CD4-positive, alpha-beta memory T cell (primary cell): ENCODE results near the gene ZMYND10. TPM values are rescaled to one million over a fixed set of nuclear protein-coding genes. Genes with fewer than 3 reads are reported as not detected.

Source experiments
- CTCF ChIA-PET: fragments of 350-600 bp; sonication (Branson Sonifier 250); formaldehyde crosslinking; loops from one replicate; lab custom pipeline; 2021; ENCODE audit warnings: inconsistent platforms; ENCODE audit not compliant: partially characterized antibody; lab: Charles Lee
- POLR2A ChIA-PET: fragments of 350-600 bp; sonication (Branson Sonifier 250); formaldehyde crosslinking; loops from one replicate; lab custom pipeline; 2021; ENCODE audit not compliant: partially characterized antibody; lab: Charles Lee
- DNase-seq, 5 donors: peaks; one replicate each; pipeline versions ENCODE4 v3.0.0 to v3.0.0-alpha.2; 2020 to 2022; ENCODE audit warnings: mixed read lengths in 1 of 5
- H3K27ac ChIP-seq: one replicate; pipeline ENCODE4 v1.7.0; 2013; ENCODE audit warnings: low read depth, low read length
- H3K27me3 ChIP-seq: 2 replicates; pipeline ENCODE4 v1.7.0; 2013; ENCODE audit warnings: mild to moderate bottlenecking, low read length, moderate library complexity; ENCODE audit not compliant: insufficient read depth
- H3K36me3 ChIP-seq: 2 replicates; pipeline ENCODE4 v1.7.0; 2013; ENCODE audit warnings: mild to moderate bottlenecking, low read length, moderate library complexity; ENCODE audit not compliant: insufficient read depth
- H3K4me1 ChIP-seq: 2 replicates; pipeline ENCODE4 v1.7.0; 2013; ENCODE audit warnings: mild to moderate bottlenecking, low read length, moderate library complexity; ENCODE audit not compliant: insufficient read depth
- H3K4me3 ChIP-seq, 2 donors: one replicate each; pipeline ENCODE4 v1.7.0; 2013; ENCODE audit warnings: low read length in 2 of 2, mild to moderate bottlenecking in 1 of 2
- H3K9me3 ChIP-seq, 2 donors: one replicate each; pipeline ENCODE4 v1.7.0; 2013; ENCODE audit warnings: low read length in 2 of 2, control low read depth in 1 of 2; ENCODE audit not compliant: control insufficient read depth in 1 of 2
- H3K27ac Mint-ChIP-seq, 7 donors: one replicate each; pipeline ENCODE4 v1.8.0; 2020 to 2021; ENCODE audit warnings: mixed read lengths in 7 of 7, mild to moderate bottlenecking in 6 of 7, inconsistent platforms in 3 of 7, moderate library complexity in 3 of 7
- H3K27me3 Mint-ChIP-seq, 2 donors: one replicate each; pipeline ENCODE4 v1.8.0; 2020 to 2021; ENCODE audit warnings: mixed read lengths in 2 of 2
- H3K36me3 Mint-ChIP-seq, 2 donors: one replicate each; pipeline ENCODE4 v1.8.0; 2020 to 2021; ENCODE audit warnings: mixed read lengths in 2 of 2, inconsistent platforms in 1 of 2, mild to moderate bottlenecking in 1 of 2
- H3K4me1 Mint-ChIP-seq, 4 donors: one replicate each; pipeline ENCODE4 v1.8.0; 2020 to 2021; ENCODE audit warnings: mixed read lengths in 4 of 4, mild to moderate bottlenecking in 1 of 4
- H3K4me3 Mint-ChIP-seq, 8 donors: one replicate each; pipeline ENCODE4 v1.8.0; 2020 to 2021; ENCODE audit warnings: mixed read lengths in 8 of 8, mild to moderate bottlenecking in 7 of 8, moderate library complexity in 6 of 8, inconsistent platforms in 3 of 8
- H3K9me3 Mint-ChIP-seq, 8 donors: one replicate each; pipeline ENCODE4 v1.8.0; 2020 to 2021; ENCODE audit warnings: mixed read lengths in 8 of 8, mild to moderate bottlenecking in 5 of 8, inconsistent platforms in 3 of 8, moderate library complexity in 1 of 8
- intact Hi-C: fragments of 100-400 bp; cut with micrococcal nuclease; formaldehyde crosslinking; loops from one replicate; pipeline ENCODE4 v1.15.1; 2023
- polyA plus RNA-seq, 2 donors: library from polyadenylated mRNA; unstranded; fragments of 300-500 nt; fragmentation: Illumina TruSeq; gene quantifications; one replicate each; pipeline ENCODE4 v1.2.3, GENCODE V29; 2021
- total RNA-seq, 2 experiments: library from RNA; stranded (reverse); gene quantifications; one replicate each; pipeline ENCODE4 v1.2.3, GENCODE V29; 2021

ZMYND10 gene
- total and polyA plus RNA-seq, 4 experiments from 2014 or later: 3.7 to 4.2 TPM; not detected in 2

GRCh38 chr3:50388016-50388719 lies 42.6 kb upstream of the ZMYND10 start:
- ChIA-PET POLR2A (no interaction called here), CTCF (no interaction called here)
- no peak for DNase-seq
- H3K4me3 ChIP-seq: no peak overlapping the region
- Mint-ChIP-seq H3K27me3 (no peaks in the 10 kb centered on the region), H3K4me1 (peaks cover 0 to 2% (median 0%) of the 10 kb centered on the region in 4 donors), H3K27ac (no peak overlapping the region), H3K9me3 (no peaks in the 10 kb centered on the region), H3K4me3 (no peak overlapping the region), H3K36me3 (no peaks in the 10 kb centered on the region)
- H3K36me3 ChIP-seq: no peaks in the 10 kb centered on the region
- no peak overlapping the region for H3K27ac ChIP-seq
- no peaks in the 10 kb centered on the region for H3K4me1 ChIP-seq
- H3K9me3 ChIP-seq: no peaks in the 10 kb centered on the region
- intact Hi-C loops: no loop called here
- no peaks in the 10 kb centered on the region for H3K27me3 ChIP-seq

- H3K27ac Mint-ChIP-seq: no peak overlapping the region
- H3K27me3 Mint-ChIP-seq: no peaks in the 10 kb centered on the region
- Histone ChIP-seq H3K27me3 (no peaks in the 10 kb centered on the region), H3K27ac (no peak overlapping the region), H3K4me3 (no peak overlapping the region), H3K4me1 (no peaks in the 10 kb centered on the region), H3K9me3 (no peaks in the 10 kb centered on the region), H3K36me3 (no peaks in the 10 kb centered on the region)
- no peaks in the 10 kb centered on the region for H3K4me1 Mint-ChIP-seq
- H3K4me3 Mint-ChIP-seq: no peak overlapping the region
- CTCF ChIA-PET: no interaction called here
- POLR2A ChIA-PET: no interaction called here
- no peak for DNase-seq
- H3K36me3 Mint-ChIP-seq: no peaks in the 10 kb centered on the region
- intact Hi-C loops: no loop called here
- H3K9me3 Mint-ChIP-seq: no peaks in the 10 kb centered on the region
These were observed 40.2 kb upstream of the ZMYND10 start for GRCh38 chr3:50385754-50386153.

- Mint-ChIP-seq H3K4me1 (no peaks in the 10 kb centered on the region), H3K4me3 (no peak overlapping the region), H3K9me3 (no peaks in the 10 kb centered on the region), H3K27ac (no peak overlapping the region), H3K27me3 (no peaks in the 10 kb centered on the region), H3K36me3 (no peaks in the 10 kb centered on the region)
- Histone ChIP-seq H3K27me3 (no peaks in the 10 kb centered on the region), H3K27ac (no peak overlapping the region), H3K4me1 (no peaks in the 10 kb centered on the region), H3K36me3 (no peaks in the 10 kb centered on the region), H3K4me3 (no peak overlapping the region), H3K9me3 (no peaks in the 10 kb centered on the region)
- no peak for DNase-seq
- ChIA-PET CTCF (no interaction called here), POLR2A (no interaction called here)
- intact Hi-C loops: no loop called here
These were observed 38.2 kb upstream of the ZMYND10 start for GRCh38 chr3:50383750-50384149.

- H3K27me3 ChIP-seq: no peaks in the 10 kb centered on the region
- no peak overlapping the region for H3K4me3 ChIP-seq
- Mint-ChIP-seq H3K36me3 (no peaks in the 10 kb centered on the region), H3K4me1 (no peaks in the 10 kb centered on the region), H3K9me3 (no peaks in the 10 kb centered on the region), H3K27me3 (no peaks in the 10 kb centered on the region), H3K4me3 (no peak overlapping the region), H3K27ac (no peak overlapping the region)
- no peak for DNase-seq
- ChIA-PET POLR2A (no interaction called here), CTCF (no interaction called here)
- no peaks in the 10 kb centered on the region for H3K9me3 ChIP-seq
- no peaks in the 10 kb centered on the region for H3K36me3 ChIP-seq
- no peaks in the 10 kb centered on the region for H3K4me1 ChIP-seq
- H3K27ac ChIP-seq: no peak overlapping the region
- intact Hi-C loops: no loop called here
These were observed 37.2 kb upstream of the ZMYND10 start for GRCh38 chr3:50382722-50383121.

GRCh38 chr3:50381383-50381782 lies 35.9 kb upstream of the ZMYND10 start:
- intact Hi-C loops: no loop called here
- peak overlapping the region in 1 of 7 donors; percentile 50 for H3K27ac Mint-ChIP-seq
- no peaks in the 10 kb centered on the region for H3K4me1 ChIP-seq
- H3K9me3 ChIP-seq: no peaks in the 10 kb centered on the region
- CTCF ChIA-PET: no interaction called here
- no peaks in the 10 kb centered on the region for H3K36me3 Mint-ChIP-seq
- DNase-seq: no peak
- no peak overlapping the region for H3K27ac ChIP-seq
- no peaks in the 10 kb centered on the region for H3K4me1 Mint-ChIP-seq
- H3K4me3 ChIP-seq: no peak overlapping the region
- H3K4me3 Mint-ChIP-seq: no peak overlapping the region
- H3K9me3 Mint-ChIP-seq: no peaks in the 10 kb centered on the region
- H3K36me3 ChIP-seq: no peaks in the 10 kb centered on the region
- H3K27me3 Mint-ChIP-seq: no peaks in the 10 kb centered on the region
- POLR2A ChIA-PET: interaction anchor here (0.7 kb wide), 1 partner anchor 689 kb away, joined by 3 read pairs; no protein-coding TSS in a partner anchor
- no peaks in the 10 kb centered on the region for H3K27me3 ChIP-seq

GRCh38 chr3:50380405-50381085 lies 35.0 kb upstream of the ZMYND10 start:
- no peaks in the 10 kb centered on the region for H3K4me1 ChIP-seq
- Mint-ChIP-seq H3K27me3 (no peaks in the 10 kb centered on the region), H3K4me1 (no peaks in the 10 kb centered on the region), H3K27ac (no peak overlapping the region), H3K36me3 (no peaks in the 10 kb centered on the region), H3K4me3 (no peak overlapping the region), H3K9me3 (no peaks in the 10 kb centered on the region)
- CTCF ChIA-PET: no interaction called here
- DNase-seq: no peak
- POLR2A ChIA-PET: no interaction called here
- no peaks in the 10 kb centered on the region for H3K9me3 ChIP-seq
- no peaks in the 10 kb centered on the region for H3K36me3 ChIP-seq
- H3K27ac ChIP-seq: no peak overlapping the region
- no peak overlapping the region for H3K4me3 ChIP-seq
- intact Hi-C loops: no loop called here
- H3K27me3 ChIP-seq: no peaks in the 10 kb centered on the region

GRCh38 chr3:50378757-50379156 lies 33.2 kb upstream of the ZMYND10 start:
- Mint-ChIP-seq H3K27me3 (no peaks in the 10 kb centered on the region), H3K4me3 (no peak overlapping the region), H3K27ac (no peak overlapping the region), H3K36me3 (no peaks in the 10 kb centered on the region), H3K9me3 (no peaks in the 10 kb centered on the region), H3K4me1 (no peaks in the 10 kb centered on the region)
- Histone ChIP-seq H3K9me3 (no peaks in the 10 kb centered on the region), H3K36me3 (no peaks in the 10 kb centered on the region), H3K4me3 (no peak overlapping the region), H3K27me3 (no peaks in the 10 kb centered on the region), H3K4me1 (no peaks in the 10 kb centered on the region), H3K27ac (no peak overlapping the region)
- intact Hi-C loops: no loop called here
- ChIA-PET CTCF (no interaction called here), POLR2A (no interaction called here)
- no peak for DNase-seq
